H1 (cell line): ENCODE measurements around the gene NOL4L.

Source experiments
- CEBPB ChIP-seq: IDR thresholded peaks from 2 replicates; pipeline ENCODE4 v1.6.1; 2012; ENCODE audit warnings: low read depth, low read length
- CTCF ChIP-seq, 3 experiments: IDR thresholded peaks; 1 replicate in 2 of 3; 2 replicates in 1 of 3; pipeline versions ENCODE4 v1.5.1 to v1.6.1; 2011; ENCODE audit warnings: low read length in 3 of 3, mild to moderate bottlenecking in 3 of 3, inconsistent platforms in 2 of 3, low read depth in 1 of 3, moderate library complexity in 1 of 3; ENCODE audit not compliant: insufficient read depth in 1 of 3; ENCODE audit errors: control extremely low read depth in 1 of 3
- JUN ChIP-seq: IDR thresholded peaks from 2 replicates; pipeline ENCODE4 v1.6.1; 2011; ENCODE audit warnings: low read depth, mild to moderate bottlenecking, improper control_type of control experiment, low read length
- POLR2A ChIP-seq, 2 experiments: IDR thresholded peaks; 1 replicate in 1 of 2; 2 replicates in 1 of 2; pipeline ENCODE4 v1.6.1; 2011; ENCODE audit warnings: low read depth in 2 of 2, low read length in 2 of 2, mild to moderate bottlenecking in 2 of 2; ENCODE audit errors: control extremely low read depth in 1 of 2
- SRF ChIP-seq: IDR thresholded peaks from 2 replicates; pipeline ENCODE4 v1.6.1; 2011; ENCODE audit warnings: mild to moderate bottlenecking, low read depth, low read length, moderate library complexity
- TEAD4 ChIP-seq: IDR thresholded peaks from 2 replicates; pipeline ENCODE4 v1.6.1; 2012; ENCODE audit warnings: low read depth, low read length, inconsistent platforms, mixed read lengths
- TF ChIP-seq, protein P1 (sequence below): fragments of 300-600 bp; sonication (generic); IDR thresholded peaks from 2 replicates; pipeline ENCODE4 v1.7.1; 2012; ENCODE audit warnings: low read length, moderate library complexity, mild to moderate bottlenecking, inconsistent platforms; ENCODE audit not compliant: insufficient replicate concordance
- TF ChIP-seq, protein P2 (sequence below): IDR thresholded peaks from 2 replicates; pipeline ENCODE4 v1.6.1; 2012; ENCODE audit warnings: inconsistent platforms
- TF ChIP-seq, protein P3 (sequence below): IDR thresholded peaks from 2 replicates; pipeline ENCODE4 v1.6.1; 2011; ENCODE audit warnings: low read length, improper control_type of control experiment

DNA sequence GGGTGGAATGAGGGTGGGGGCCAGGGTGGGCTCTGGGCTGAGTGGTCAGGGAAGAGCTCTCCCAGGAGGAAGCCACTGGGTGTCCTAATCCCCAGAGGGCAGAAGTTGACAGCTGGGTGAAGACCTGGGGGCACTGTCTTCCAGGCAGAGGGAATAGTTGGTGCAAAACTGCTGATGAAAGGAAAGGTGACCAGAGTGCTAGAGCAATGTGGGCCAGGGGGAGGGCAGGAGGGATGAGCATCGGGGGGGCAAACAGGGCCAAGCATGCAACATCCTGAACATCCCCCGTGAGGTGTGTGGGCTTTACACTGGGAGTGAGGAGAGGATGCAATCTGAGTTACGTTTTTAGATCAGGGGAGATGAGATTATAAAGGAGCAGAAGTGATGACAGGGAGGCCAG lies 97.8 kb downstream of the NOL4L start:
- TF ChIP-seq CTCF (IDR thresholded peaks at IDR 0.05; ENCODE audit: control extremely low read depth in 1 of 3, insufficient read depth in 1 of 3, low read depth in 1 of 3, low read length in 3 of 3) (no peak), TEAD4 (no peak), JUN (no peak), POLR2A (IDR thresholded peaks at IDR 0.05; ENCODE audit: control extremely low read depth in 1 of 2, low read depth in 2 of 2, low read length in 2 of 2) (no peak), SRF (no peak), CEBPB (no peak)
- TF ChIP-seq, protein P1, sequence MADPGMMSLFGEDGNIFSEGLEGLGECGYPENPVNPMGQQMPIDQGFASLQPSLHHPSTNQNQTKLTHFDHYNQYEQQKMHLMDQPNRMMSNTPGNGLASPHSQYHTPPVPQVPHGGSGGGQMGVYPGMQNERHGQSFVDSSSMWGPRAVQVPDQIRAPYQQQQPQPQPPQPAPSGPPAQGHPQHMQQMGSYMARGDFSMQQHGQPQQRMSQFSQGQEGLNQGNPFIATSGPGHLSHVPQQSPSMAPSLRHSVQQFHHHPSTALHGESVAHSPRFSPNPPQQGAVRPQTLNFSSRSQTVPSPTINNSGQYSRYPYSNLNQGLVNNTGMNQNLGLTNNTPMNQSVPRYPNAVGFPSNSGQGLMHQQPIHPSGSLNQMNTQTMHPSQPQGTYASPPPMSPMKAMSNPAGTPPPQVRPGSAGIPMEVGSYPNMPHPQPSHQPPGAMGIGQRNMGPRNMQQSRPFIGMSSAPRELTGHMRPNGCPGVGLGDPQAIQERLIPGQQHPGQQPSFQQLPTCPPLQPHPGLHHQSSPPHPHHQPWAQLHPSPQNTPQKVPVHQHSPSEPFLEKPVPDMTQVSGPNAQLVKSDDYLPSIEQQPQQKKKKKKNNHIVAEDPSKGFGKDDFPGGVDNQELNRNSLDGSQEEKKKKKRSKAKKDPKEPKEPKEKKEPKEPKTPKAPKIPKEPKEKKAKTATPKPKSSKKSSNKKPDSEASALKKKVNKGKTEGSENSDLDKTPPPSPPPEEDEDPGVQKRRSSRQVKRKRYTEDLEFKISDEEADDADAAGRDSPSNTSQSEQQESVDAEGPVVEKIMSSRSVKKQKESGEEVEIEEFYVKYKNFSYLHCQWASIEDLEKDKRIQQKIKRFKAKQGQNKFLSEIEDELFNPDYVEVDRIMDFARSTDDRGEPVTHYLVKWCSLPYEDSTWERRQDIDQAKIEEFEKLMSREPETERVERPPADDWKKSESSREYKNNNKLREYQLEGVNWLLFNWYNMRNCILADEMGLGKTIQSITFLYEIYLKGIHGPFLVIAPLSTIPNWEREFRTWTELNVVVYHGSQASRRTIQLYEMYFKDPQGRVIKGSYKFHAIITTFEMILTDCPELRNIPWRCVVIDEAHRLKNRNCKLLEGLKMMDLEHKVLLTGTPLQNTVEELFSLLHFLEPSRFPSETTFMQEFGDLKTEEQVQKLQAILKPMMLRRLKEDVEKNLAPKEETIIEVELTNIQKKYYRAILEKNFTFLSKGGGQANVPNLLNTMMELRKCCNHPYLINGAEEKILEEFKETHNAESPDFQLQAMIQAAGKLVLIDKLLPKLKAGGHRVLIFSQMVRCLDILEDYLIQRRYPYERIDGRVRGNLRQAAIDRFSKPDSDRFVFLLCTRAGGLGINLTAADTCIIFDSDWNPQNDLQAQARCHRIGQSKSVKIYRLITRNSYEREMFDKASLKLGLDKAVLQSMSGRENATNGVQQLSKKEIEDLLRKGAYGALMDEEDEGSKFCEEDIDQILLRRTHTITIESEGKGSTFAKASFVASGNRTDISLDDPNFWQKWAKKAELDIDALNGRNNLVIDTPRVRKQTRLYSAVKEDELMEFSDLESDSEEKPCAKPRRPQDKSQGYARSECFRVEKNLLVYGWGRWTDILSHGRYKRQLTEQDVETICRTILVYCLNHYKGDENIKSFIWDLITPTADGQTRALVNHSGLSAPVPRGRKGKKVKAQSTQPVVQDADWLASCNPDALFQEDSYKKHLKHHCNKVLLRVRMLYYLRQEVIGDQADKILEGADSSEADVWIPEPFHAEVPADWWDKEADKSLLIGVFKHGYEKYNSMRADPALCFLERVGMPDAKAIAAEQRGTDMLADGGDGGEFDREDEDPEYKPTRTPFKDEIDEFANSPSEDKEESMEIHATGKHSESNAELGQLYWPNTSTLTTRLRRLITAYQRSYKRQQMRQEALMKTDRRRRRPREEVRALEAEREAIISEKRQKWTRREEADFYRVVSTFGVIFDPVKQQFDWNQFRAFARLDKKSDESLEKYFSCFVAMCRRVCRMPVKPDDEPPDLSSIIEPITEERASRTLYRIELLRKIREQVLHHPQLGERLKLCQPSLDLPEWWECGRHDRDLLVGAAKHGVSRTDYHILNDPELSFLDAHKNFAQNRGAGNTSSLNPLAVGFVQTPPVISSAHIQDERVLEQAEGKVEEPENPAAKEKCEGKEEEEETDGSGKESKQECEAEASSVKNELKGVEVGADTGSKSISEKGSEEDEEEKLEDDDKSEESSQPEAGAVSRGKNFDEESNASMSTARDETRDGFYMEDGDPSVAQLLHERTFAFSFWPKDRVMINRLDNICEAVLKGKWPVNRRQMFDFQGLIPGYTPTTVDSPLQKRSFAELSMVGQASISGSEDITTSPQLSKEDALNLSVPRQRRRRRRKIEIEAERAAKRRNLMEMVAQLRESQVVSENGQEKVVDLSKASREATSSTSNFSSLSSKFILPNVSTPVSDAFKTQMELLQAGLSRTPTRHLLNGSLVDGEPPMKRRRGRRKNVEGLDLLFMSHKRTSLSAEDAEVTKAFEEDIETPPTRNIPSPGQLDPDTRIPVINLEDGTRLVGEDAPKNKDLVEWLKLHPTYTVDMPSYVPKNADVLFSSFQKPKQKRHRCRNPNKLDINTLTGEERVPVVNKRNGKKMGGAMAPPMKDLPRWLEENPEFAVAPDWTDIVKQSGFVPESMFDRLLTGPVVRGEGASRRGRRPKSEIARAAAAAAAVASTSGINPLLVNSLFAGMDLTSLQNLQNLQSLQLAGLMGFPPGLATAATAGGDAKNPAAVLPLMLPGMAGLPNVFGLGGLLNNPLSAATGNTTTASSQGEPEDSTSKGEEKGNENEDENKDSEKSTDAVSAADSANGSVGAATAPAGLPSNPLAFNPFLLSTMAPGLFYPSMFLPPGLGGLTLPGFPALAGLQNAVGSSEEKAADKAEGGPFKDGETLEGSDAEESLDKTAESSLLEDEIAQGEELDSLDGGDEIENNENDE, result no peak
- TF ChIP-seq, protein P2, sequence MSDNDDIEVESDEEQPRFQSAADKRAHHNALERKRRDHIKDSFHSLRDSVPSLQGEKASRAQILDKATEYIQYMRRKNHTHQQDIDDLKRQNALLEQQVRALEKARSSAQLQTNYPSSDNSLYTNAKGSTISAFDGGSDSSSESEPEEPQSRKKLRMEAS, result no peak
- TF ChIP-seq, protein P3, sequence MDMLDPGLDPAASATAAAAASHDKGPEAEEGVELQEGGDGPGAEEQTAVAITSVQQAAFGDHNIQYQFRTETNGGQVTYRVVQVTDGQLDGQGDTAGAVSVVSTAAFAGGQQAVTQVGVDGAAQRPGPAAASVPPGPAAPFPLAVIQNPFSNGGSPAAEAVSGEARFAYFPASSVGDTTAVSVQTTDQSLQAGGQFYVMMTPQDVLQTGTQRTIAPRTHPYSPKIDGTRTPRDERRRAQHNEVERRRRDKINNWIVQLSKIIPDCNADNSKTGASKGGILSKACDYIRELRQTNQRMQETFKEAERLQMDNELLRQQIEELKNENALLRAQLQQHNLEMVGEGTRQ, result no peak
